ENCODE measurements around the gene MNX1.

MNX1 gene

GRCh38 chr7:157032644-157033482 lies 22.4 kb upstream of the MNX1 start:
- H3K27ac ChIP-seq = no peak overlapping the region
- peaks cover 11 to 21% of the 10 kb centered on the region in 2 experiments for H3K4me1 ChIP-seq (ENCODE audit: control insufficient read depth in 1 of 2, insufficient read depth in 1 of 2, low read depth in 1 of 2, low read length in 1 of 2)
- no peaks in the 10 kb centered on the region for H3K36me3 ChIP-seq
- TF ChIP-seq CTCF (IDR thresholded peaks at IDR 0.05) = no peak
- peaks cover 99% of the 10 kb centered on the region for H3K27me3 ChIP-seq
- H3K9me3 ChIP-seq = no peaks in the 10 kb centered on the region
- H3K4me3 ChIP-seq (ENCODE audit: low read depth in 1 of 2, low read length in 1 of 2) = no peak overlapping the region

- Histone ChIP-seq H3K4me3 (ENCODE audit: low read depth in 1 of 2, low read length in 1 of 2) (no peak overlapping the region), H3K27me3 (peaks cover 99% of the 10 kb centered on the region)
Observed at GRCh38 chr7:157032128-157032527, 21.7 kb upstream of the MNX1 start.

DNA sequence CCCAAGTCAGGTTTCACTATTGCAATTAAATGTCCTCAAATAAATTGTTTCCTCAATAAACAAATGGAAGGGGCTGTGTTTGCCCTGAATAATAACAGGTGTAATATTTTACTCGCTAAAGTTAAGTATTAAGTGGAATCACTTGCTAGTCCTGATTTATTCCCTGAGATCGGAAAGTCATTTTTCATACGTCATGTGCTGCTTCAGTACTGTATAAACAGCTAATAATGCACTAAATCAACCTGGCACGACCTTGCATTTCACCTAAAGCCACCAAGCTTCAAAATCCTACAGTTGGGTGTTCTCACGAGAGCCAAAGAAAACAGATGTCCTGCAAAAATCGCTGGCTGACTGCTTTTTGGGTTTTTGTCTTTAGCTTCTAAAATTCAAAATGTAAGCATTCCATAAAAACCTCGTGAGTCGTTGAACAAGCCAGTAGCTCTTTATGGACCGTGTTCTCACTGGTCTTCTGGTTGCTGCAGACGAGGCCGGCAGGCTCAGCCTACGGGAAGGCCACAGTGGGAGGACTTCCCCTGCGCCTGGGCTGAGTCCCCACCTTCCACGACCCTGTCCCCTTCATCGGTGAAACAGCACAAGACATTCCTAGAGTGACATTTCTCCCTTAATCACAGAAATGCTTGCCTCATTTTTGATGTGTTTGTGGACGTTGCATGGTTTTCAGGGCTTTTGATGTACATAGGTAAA lies 17.9 kb upstream of the MNX1 start:
- Histone ChIP-seq H3K9me3 (no peaks in the 10 kb centered on the region), H3K4me3 (ENCODE audit: low read depth in 1 of 2, low read length in 1 of 2) (no peak overlapping the region), H3K36me3 (no peaks in the 10 kb centered on the region), H3K27me3 (peaks cover 99% of the 10 kb centered on the region), H3K27ac (no peak overlapping the region), H3K4me1 (ENCODE audit: control insufficient read depth in 1 of 2, insufficient read depth in 1 of 2, low read depth in 1 of 2, low read length in 1 of 2) (peaks cover 12 to 18% of the 10 kb centered on the region in 2 experiments)
- TF ChIP-seq CTCF (IDR thresholded peaks at IDR 0.05) = no peak

More at GRCh38 chr7:157032128-157032527, 21.7 kb upstream of the MNX1 start:
- Histone ChIP-seq H3K27ac (no peak overlapping the region), H3K9me3 (no peaks in the 10 kb centered on the region), H3K4me1 (ENCODE audit: control insufficient read depth in 1 of 2, insufficient read depth in 1 of 2, low read depth in 1 of 2, low read length in 1 of 2) (peaks cover 17 to 26% of the 10 kb centered on the region in 2 experiments), H3K36me3 (no peaks in the 10 kb centered on the region)
- no peak for TF ChIP-seq CTCF (IDR thresholded peaks at IDR 0.05)

GRCh38 chr7:157027568-157028198 lies 17.2 kb upstream of the MNX1 start:
- no peak for TF ChIP-seq CTCF (IDR thresholded peaks at IDR 0.05)
- Histone ChIP-seq H3K36me3 (no peaks in the 10 kb centered on the region), H3K9me3 (no peaks in the 10 kb centered on the region), H3K4me1 (ENCODE audit: control insufficient read depth in 1 of 2, insufficient read depth in 1 of 2, low read depth in 1 of 2, low read length in 1 of 2) (peaks cover 10 to 12% of the 10 kb centered on the region in 2 experiments), H3K27me3 (peaks cover 99% of the 10 kb centered on the region), H3K27ac (no peak overlapping the region), H3K4me3 (ENCODE audit: low read depth in 1 of 2, low read length in 1 of 2) (no peak overlapping the region)

DNA sequence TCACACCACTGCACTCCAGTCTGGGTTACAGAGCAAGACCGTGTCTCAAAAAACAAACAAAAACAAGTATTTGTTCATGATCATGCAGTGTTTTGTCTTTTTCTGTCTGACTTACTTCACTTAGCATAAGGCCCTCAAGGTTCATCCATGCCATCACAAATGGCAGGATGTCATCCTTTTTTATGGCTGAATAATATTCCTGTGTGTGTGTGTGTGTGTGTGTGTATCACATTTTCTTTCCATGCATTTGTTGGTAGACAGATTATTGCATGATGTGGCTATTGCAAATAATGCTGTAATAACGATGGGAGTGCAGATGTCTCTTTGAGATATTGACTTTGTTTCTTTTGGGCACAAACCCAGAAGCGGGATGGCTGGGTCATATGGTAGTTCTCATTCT lies 14.3 kb upstream of the MNX1 start:
- H3K4me3 ChIP-seq (ENCODE audit: low read depth in 1 of 2, low read length in 1 of 2) = no peak overlapping the region
- H3K9me3 ChIP-seq = no peaks in the 10 kb centered on the region
- H3K36me3 ChIP-seq = no peaks in the 10 kb centered on the region
- TF ChIP-seq CTCF (IDR thresholded peaks at IDR 0.05) = no peak
- peaks cover 29 to 34% of the 10 kb centered on the region in 2 experiments for H3K4me1 ChIP-seq (ENCODE audit: control insufficient read depth in 1 of 2, insufficient read depth in 1 of 2, low read depth in 1 of 2, low read length in 1 of 2)
- no peak overlapping the region for H3K27ac ChIP-seq
- H3K27me3 ChIP-seq = peaks cover 100% of the 10 kb centered on the region

All from neutrophil (primary cell).